Activated T-cell treated with anti-CD3 and anti-CD28 coated beads, Interleukin-2, amount 50 U/mL, for 4 hours (primary cell): ENCODE results near the gene NCBP3. TPM values are rescaled to one million over a fixed set of nuclear protein-coding genes. Genes with fewer than 3 reads are reported as not detected.

Experiments
- ATAC-seq, 2 donors: fragments of 200-7000 bp; cut with Tn5 transposase; one replicate each; pipeline ENCODE4 v1.10.0; 2021
- DNase-seq: peaks from one replicate; pipeline ENCODE4 v3.0.0-alpha.2; 2020
- H3K27me3 Mint-ChIP-seq: one replicate; pipeline ENCODE4 v1.8.0; 2021; ENCODE audit warnings: low read depth, mixed read lengths
- H3K36me3 Mint-ChIP-seq: one replicate; pipeline ENCODE4 v1.8.0; 2022; ENCODE audit warnings: mixed read lengths; ENCODE audit not compliant: insufficient read depth
- H3K4me1 Mint-ChIP-seq: one replicate; pipeline ENCODE4 v1.8.0; 2021; ENCODE audit warnings: low read depth, mixed read lengths
- H3K4me3 Mint-ChIP-seq: one replicate; pipeline ENCODE4 v1.8.0; 2021; ENCODE audit warnings: mild to moderate bottlenecking, moderate library complexity, mixed read lengths
- H3K9me3 Mint-ChIP-seq: one replicate; pipeline ENCODE4 v1.8.0; 2021; ENCODE audit warnings: mixed read lengths
- total RNA-seq, 3 donors: library from RNA; stranded (reverse); gene quantifications; one replicate each; pipeline ENCODE4 v1.2.1, GENCODE V29; 2021

The NCBP3 gene
- total RNA-seq, 3 donors from 2014 or later, result 33.2 to 39.1 (median 36.4) TPM

- ATAC-seq (no peak), DNase-seq (no peak)
- H3K27me3 Mint-ChIP-seq, result no peaks in the 10 kb centered on the region
- peaks cover 4% of the 10 kb centered on the region for H3K36me3 Mint-ChIP-seq
- H3K4me1 Mint-ChIP-seq, result peaks cover 47% of the 10 kb centered on the region
- no peak overlapping the region for H3K4me3 Mint-ChIP-seq
- H3K9me3 Mint-ChIP-seq, result no peaks in the 10 kb centered on the region
These were observed 42.5 kb upstream of the NCBP3 start for GRCh38 chr17:3888343-3889171.

GRCh38 chr17:3887804-3888203 lies 41.8 kb upstream of the NCBP3 start:
- Mint-ChIP-seq H3K4me3 (no peak overlapping the region), H3K27me3 (no peaks in the 10 kb centered on the region), H3K9me3 (no peaks in the 10 kb centered on the region), H3K4me1 (peaks cover 44% of the 10 kb centered on the region), H3K36me3 (peaks cover 4% of the 10 kb centered on the region)
- no peak for DNase-seq
- no peak for ATAC-seq

- DNase-seq (no peak), ATAC-seq (no peak)
- peaks cover 4% of the 10 kb centered on the region for H3K36me3 Mint-ChIP-seq
- H3K4me1 Mint-ChIP-seq, result peaks cover 44% of the 10 kb centered on the region
- H3K9me3 Mint-ChIP-seq, result no peaks in the 10 kb centered on the region
- no peaks in the 10 kb centered on the region for H3K27me3 Mint-ChIP-seq
- peak overlapping the region; percentile 24 for H3K4me3 Mint-ChIP-seq
These were observed 41.3 kb upstream of the NCBP3 start for GRCh38 chr17:3887394-3887793.

- no peaks in the 10 kb centered on the region for H3K9me3 Mint-ChIP-seq
- ATAC-seq (peak; percentile 10 to 33), DNase-seq (no peak)
- H3K4me3 Mint-ChIP-seq, result peak overlapping the region; percentile 13
- peaks cover 4% of the 10 kb centered on the region for H3K36me3 Mint-ChIP-seq
- peaks cover 40% of the 10 kb centered on the region for H3K4me1 Mint-ChIP-seq
- H3K27me3 Mint-ChIP-seq, result no peaks in the 10 kb centered on the region
These were observed 40.7 kb upstream of the NCBP3 start for GRCh38 chr17:3886776-3887175.

GRCh38 chr17:3885970-3886369 lies 39.9 kb upstream of the NCBP3 start:
- no peak for ATAC-seq
- no peaks in the 10 kb centered on the region for H3K27me3 Mint-ChIP-seq
- DNase-seq, result no peak
- no peaks in the 10 kb centered on the region for H3K9me3 Mint-ChIP-seq
- H3K4me1 Mint-ChIP-seq, result peaks cover 32% of the 10 kb centered on the region
- peaks cover 4% of the 10 kb centered on the region for H3K36me3 Mint-ChIP-seq
- H3K4me3 Mint-ChIP-seq, result no peak overlapping the region

GRCh38 chr17:3885271-3885670 lies 39.2 kb upstream of the NCBP3 start:
- Mint-ChIP-seq H3K9me3 (no peaks in the 10 kb centered on the region), H3K36me3 (peaks cover 4% of the 10 kb centered on the region)

GRCh38 chr17:3884188-3884587 lies 38.1 kb upstream of the NCBP3 start:
- DNase-seq (no peak), ATAC-seq (no peak)
- peaks cover 4% of the 10 kb centered on the region for H3K36me3 Mint-ChIP-seq
- no peak overlapping the region for H3K4me3 Mint-ChIP-seq
- no peaks in the 10 kb centered on the region for H3K27me3 Mint-ChIP-seq
- H3K9me3 Mint-ChIP-seq, result no peaks in the 10 kb centered on the region
- peaks cover 24% of the 10 kb centered on the region for H3K4me1 Mint-ChIP-seq

More at GRCh38 chr17:3885271-3885670, 39.2 kb upstream of the NCBP3 start:
- Mint-ChIP-seq H3K27me3 (no peaks in the 10 kb centered on the region), H3K4me3 (no peak overlapping the region), H3K4me1 (peaks cover 27% of the 10 kb centered on the region)
- no peak for ATAC-seq
- DNase-seq, result no peak

GRCh38 chr17:3882276-3882675 lies 36.2 kb upstream of the NCBP3 start:
- DNase-seq (no peak), ATAC-seq (no peak)
- Mint-ChIP-seq H3K4me3 (no peak overlapping the region), H3K9me3 (no peaks in the 10 kb centered on the region), H3K4me1 (peaks cover 13% of the 10 kb centered on the region), H3K27me3 (no peaks in the 10 kb centered on the region), H3K36me3 (peaks cover 4% of the 10 kb centered on the region)

- H3K9me3 Mint-ChIP-seq, result no peaks in the 10 kb centered on the region
- no peaks in the 10 kb centered on the region for H3K4me1 Mint-ChIP-seq
- H3K36me3 Mint-ChIP-seq, result peaks cover 7% of the 10 kb centered on the region
- H3K4me3 Mint-ChIP-seq, result no peak overlapping the region
- no peak for DNase-seq
- no peak for ATAC-seq
- H3K27me3 Mint-ChIP-seq, result no peaks in the 10 kb centered on the region
These were observed 34.9 kb upstream of the NCBP3 start for GRCh38 chr17:3880983-3881382.

- Mint-ChIP-seq H3K4me1 (no peaks in the 10 kb centered on the region), H3K36me3 (peaks cover 5% of the 10 kb centered on the region), H3K9me3 (no peaks in the 10 kb centered on the region), H3K4me3 (no peak overlapping the region), H3K27me3 (no peaks in the 10 kb centered on the region)
- DNase-seq (no peak), ATAC-seq (no peak)
These were observed 33.8 kb upstream of the NCBP3 start for GRCh38 chr17:3879591-3880417.

- Mint-ChIP-seq H3K9me3 (no peaks in the 10 kb centered on the region), H3K4me1 (no peaks in the 10 kb centered on the region), H3K4me3 (no peak overlapping the region), H3K36me3 (peaks cover 4% of the 10 kb centered on the region), H3K27me3 (no peaks in the 10 kb centered on the region)
- ATAC-seq (no peak), DNase-seq (no peak)
These were observed 33.1 kb upstream of the NCBP3 start for GRCh38 chr17:3879186-3879585.

GRCh38 chr17:3877220-3877619 lies 31.2 kb upstream of the NCBP3 start:
- no peaks in the 10 kb centered on the region for H3K4me1 Mint-ChIP-seq
- no peaks in the 10 kb centered on the region for H3K27me3 Mint-ChIP-seq

GRCh38 chr17:3875317-3875716 lies 29.3 kb upstream of the NCBP3 start:
- ATAC-seq (no peak), DNase-seq (no peak)
- no peak overlapping the region for H3K4me3 Mint-ChIP-seq
- peaks cover 3% of the 10 kb centered on the region for H3K4me1 Mint-ChIP-seq
- no peaks in the 10 kb centered on the region for H3K9me3 Mint-ChIP-seq
- H3K27me3 Mint-ChIP-seq, result no peaks in the 10 kb centered on the region
- peaks cover 9% of the 10 kb centered on the region for H3K36me3 Mint-ChIP-seq

More at GRCh38 chr17:3877220-3877619, 31.2 kb upstream of the NCBP3 start:
- Mint-ChIP-seq H3K36me3 (peaks cover 9% of the 10 kb centered on the region), H3K9me3 (no peaks in the 10 kb centered on the region), H3K4me3 (no peak overlapping the region)
- ATAC-seq (no peak), DNase-seq (no peak)

GRCh38 chr17:3873862-3874261 lies 27.8 kb upstream of the NCBP3 start:
- Mint-ChIP-seq H3K36me3 (peaks cover 9% of the 10 kb centered on the region), H3K9me3 (no peaks in the 10 kb centered on the region), H3K4me3 (no peak overlapping the region), H3K4me1 (peaks cover 3% of the 10 kb centered on the region), H3K27me3 (no peaks in the 10 kb centered on the region)
- DNase-seq, result no peak
- ATAC-seq, result no peak
